Endothelial cell of umbilical vein (primary cell): ENCODE measurements around the gene MAN2C1. TPM values are rescaled to one million over a fixed set of nuclear protein-coding genes. Genes with fewer than 3 reads are reported as not detected.

Experiments
- BruUV-seq: library from RNA; stranded (reverse); fragments of 400-500 nt; replicated peaks from 2 replicates; lab custom pipeline; 2021; lab: Mats Ljungman, UMichigan
- CTCF ChIA-PET: fragments of 300-600, 350-600 bp; sonication (Branson Sonifier 250); formaldehyde crosslinking; loops from one replicate; lab custom pipeline; 2021; ENCODE audit warnings: antibody characterized with exemption, inconsistent platforms; lab: Charles Lee
- POLR2A ChIA-PET: fragments of 300-600, 350-600 bp; sonication (Branson Sonifier 250); formaldehyde crosslinking; loops from one replicate; lab custom pipeline; 2021; ENCODE audit warnings: antibody characterized with exemption, inconsistent platforms; lab: Charles Lee
- DNase-seq: peaks from one replicate; pipeline ENCODE4 v3.0.0-alpha.2; 2011; ENCODE audit warnings: low read depth, low spot score
- FAIRE-seq: peaks from 2 replicates; lab custom pipeline; 2011; peaks lifted over from hg19 to GRCh38; lab: Jason Lieb, UNC
- H2AFZ ChIP-seq: 2 replicates; pipeline ENCODE4 v1.6.0; 2012; ENCODE audit warnings: low read depth, low read length, control low read depth, inconsistent platforms
- H3K27ac ChIP-seq: 2 replicates; pipeline ENCODE4 v1.5.1; 2011; ENCODE audit warnings: low read depth, mild to moderate bottlenecking, control low read depth, low read length, moderate library complexity; ENCODE audit not compliant: insufficient read depth
- H3K27me3 ChIP-seq, 2 experiments: 2 replicates each; pipeline versions ENCODE4 v1.6.0 to v1.6.1; 2011; ENCODE audit warnings: low read length in 2 of 2, mixed read lengths in 1 of 2; ENCODE audit not compliant: control insufficient read depth in 2 of 2, insufficient read depth in 2 of 2
- H3K36me3 ChIP-seq, 2 experiments: 2 replicates in 1 of 2; 3 replicates in 1 of 2; pipeline ENCODE4 v1.5.1; 2011; ENCODE audit warnings: low read length in 2 of 2, mild to moderate bottlenecking in 1 of 2, moderate library complexity in 1 of 2; ENCODE audit not compliant: control insufficient read depth in 2 of 2, insufficient read depth in 2 of 2; ENCODE audit errors: extremely low read depth in 1 of 2
- H3K4me1 ChIP-seq: 3 replicates; pipeline ENCODE4 v1.5.1; 2011; ENCODE audit warnings: mild to moderate bottlenecking, low read length; ENCODE audit not compliant: control insufficient read depth, insufficient read depth; ENCODE audit errors: extremely low read depth
- H3K4me2 ChIP-seq: 2 replicates; pipeline ENCODE4 v1.6.1; 2011; ENCODE audit warnings: low read length, control low read depth, mixed read lengths; ENCODE audit not compliant: insufficient read depth
- H3K4me3 ChIP-seq, 3 experiments: fragments of 200-600 bp in 1 of 3; sonication (generic), shearing (Covaris generic) in 1 of 3; replicated peaks in 1 of 3; 2 replicates each; pipeline ENCODE4 v1.5.1; 2011 to 2016; ENCODE audit warnings: control low read depth in 3 of 3, low read length in 3 of 3, mild to moderate bottlenecking in 2 of 3, inconsistent platforms in 1 of 3, low read depth in 1 of 3, moderate library complexity in 1 of 3; ENCODE audit not compliant: insufficient read depth in 1 of 3
- H3K79me2 ChIP-seq: 2 replicates; pipeline ENCODE4 v1.6.0; 2012; ENCODE audit warnings: low read length, inconsistent platforms; ENCODE audit not compliant: control insufficient read depth, insufficient read depth
- H3K9ac ChIP-seq: replicated peaks from 2 replicates; pipeline ENCODE3; 2011; ENCODE audit warnings: low read length, control low read depth; ENCODE audit not compliant: insufficient read depth; ENCODE audit errors: extremely low read depth
- H3K9me1 ChIP-seq: replicated peaks from 3 replicates; pipeline ENCODE4 v1.6.0; 2011; ENCODE audit warnings: mild to moderate bottlenecking, low read length; ENCODE audit not compliant: control insufficient read depth, insufficient read depth; ENCODE audit errors: extremely low read depth
- H3K9me3 ChIP-seq: replicated peaks from 2 replicates; pipeline ENCODE4 v1.5.1; 2012; ENCODE audit warnings: low read length, inconsistent platforms; ENCODE audit not compliant: control insufficient read depth, insufficient read depth
- H4K20me1 ChIP-seq: replicated peaks from 2 replicates; pipeline ENCODE3; 2011; ENCODE audit warnings: mild to moderate bottlenecking, low read length; ENCODE audit not compliant: control insufficient read depth, insufficient read depth; ENCODE audit errors: extremely low read depth
- FOS ChIP-seq: IDR thresholded peaks from 2 replicates; pipeline ENCODE4 v1.6.1; 2011; ENCODE audit warnings: mild to moderate bottlenecking, low read length, moderate library complexity, borderline replicate concordance; ENCODE audit not compliant: insufficient read depth
- JUN ChIP-seq: IDR thresholded peaks from 2 replicates; pipeline ENCODE4 v1.6.1; 2011; ENCODE audit warnings: borderline replicate concordance, low read depth; ENCODE audit not compliant: insufficient read length, insufficient read depth
- MYC ChIP-seq: IDR thresholded peaks from one replicate; pipeline ENCODE4 v1.6.1; 2011; ENCODE audit warnings: mild to moderate bottlenecking, low read depth, low read length
- POLR2A ChIP-seq: IDR thresholded peaks from 2 replicates; pipeline ENCODE4 v1.6.1; 2012; ENCODE audit warnings: low read depth, mild to moderate bottlenecking, control low read depth, low read length
- POLR2AphosphoS5 ChIP-seq: IDR thresholded peaks from 2 replicates; pipeline ENCODE4 v1.6.1; 2012; ENCODE audit warnings: low read depth, mild to moderate bottlenecking, control low read depth, low read length, moderate library complexity; ENCODE audit not compliant: insufficient read depth
- dilution Hi-C: fragments of 300-500 bp; cut with MboI; formaldehyde crosslinking; loops from one replicate; pipeline ENCODE4 v1.15.0; 2019; ENCODE audit warnings: low sequenced_read_pairs; ENCODE audit not compliant: extremely low pct_ligation_motif_present
- intact Hi-C: fragments of 100-400 bp; cut with micrococcal nuclease; formaldehyde crosslinking; loops from one replicate; pipeline ENCODE4 v1.10.0; 2022
- polyA plus RNA-seq, 4 experiments: library from polyadenylated mRNA; depleted of rRNA in 3 of 4; stranded (reverse) in 3 of 4; unstranded in 1 of 4; fragments of >200 nt; gene quantifications; 2 replicates each; pipeline versions ENCODE4 v1.2.1 to v1.2.3, GENCODE V29; 2011 to 2012; ENCODE audit warnings: missing spikeins in 1 of 4
- total RNA-seq: library from RNA; stranded (reverse); gene quantifications from 2 replicates; pipeline ENCODE4 v1.2.3, GENCODE V29; 2021
- TF ChIP-seq, protein P1 (sequence below): IDR thresholded peaks from 2 replicates; pipeline ENCODE4 v1.6.1; 2011; ENCODE audit not compliant: insufficient read depth, insufficient read length
- TF ChIP-seq, protein P2 (sequence below), 2 donors: IDR thresholded peaks; 1 replicate in 1 of 2; 2 replicates in 1 of 2; pipeline ENCODE4 v1.5.1; 2011; ENCODE audit warnings: low read length in 2 of 2, mild to moderate bottlenecking in 2 of 2, moderate library complexity in 2 of 2, control low read depth in 1 of 2, inconsistent platforms in 1 of 2, low read depth in 1 of 2; ENCODE audit not compliant: insufficient read depth in 1 of 2; ENCODE audit errors: extremely low read depth in 1 of 2

Gene MAN2C1
- total and polyA plus RNA-seq, 2 donors (not counting 3 experiments of a cell fraction or from before 2014, with no cell fraction given), result 198 to 248 TPM

DNA sequence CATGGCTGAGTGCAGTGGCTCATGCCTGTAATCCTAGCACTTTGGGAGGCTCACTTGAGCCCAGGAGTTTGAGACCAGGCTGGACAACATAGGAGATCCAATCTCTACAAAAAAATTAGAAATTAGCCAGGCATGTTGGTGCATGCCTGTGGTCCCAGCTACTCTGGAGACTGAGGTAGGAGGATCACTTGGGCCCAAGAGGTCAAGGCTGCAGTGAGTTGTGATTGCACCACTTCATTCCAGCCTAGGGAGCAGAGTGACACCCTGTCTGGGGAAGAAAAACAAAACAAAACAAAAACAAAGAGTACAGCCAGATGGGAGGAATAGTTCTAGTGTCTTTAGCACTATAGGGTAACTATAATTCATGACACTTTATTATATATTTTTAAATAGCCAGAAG, 58.7 kb downstream of the MAN2C1 start:
- no peaks in the 10 kb centered on the region for H3K36me3 ChIP-seq
- peaks cover 29 to 32% of the 10 kb centered on the region in 2 experiments for H3K27me3 ChIP-seq
- no peak overlapping the region for H3K9ac ChIP-seq
- no TSS peak for BruUV-seq
- TF ChIP-seq POLR2AphosphoS5, result no peak
- TF ChIP-seq POLR2A, result no peak
- no peak for TF ChIP-seq MYC
- TF ChIP-seq JUN, result no peak
- TF ChIP-seq FOS, result no peak
- TF ChIP-seq, protein P1, sequence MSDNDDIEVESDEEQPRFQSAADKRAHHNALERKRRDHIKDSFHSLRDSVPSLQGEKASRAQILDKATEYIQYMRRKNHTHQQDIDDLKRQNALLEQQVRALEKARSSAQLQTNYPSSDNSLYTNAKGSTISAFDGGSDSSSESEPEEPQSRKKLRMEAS, result no peak
- TF ChIP-seq, protein P2, sequence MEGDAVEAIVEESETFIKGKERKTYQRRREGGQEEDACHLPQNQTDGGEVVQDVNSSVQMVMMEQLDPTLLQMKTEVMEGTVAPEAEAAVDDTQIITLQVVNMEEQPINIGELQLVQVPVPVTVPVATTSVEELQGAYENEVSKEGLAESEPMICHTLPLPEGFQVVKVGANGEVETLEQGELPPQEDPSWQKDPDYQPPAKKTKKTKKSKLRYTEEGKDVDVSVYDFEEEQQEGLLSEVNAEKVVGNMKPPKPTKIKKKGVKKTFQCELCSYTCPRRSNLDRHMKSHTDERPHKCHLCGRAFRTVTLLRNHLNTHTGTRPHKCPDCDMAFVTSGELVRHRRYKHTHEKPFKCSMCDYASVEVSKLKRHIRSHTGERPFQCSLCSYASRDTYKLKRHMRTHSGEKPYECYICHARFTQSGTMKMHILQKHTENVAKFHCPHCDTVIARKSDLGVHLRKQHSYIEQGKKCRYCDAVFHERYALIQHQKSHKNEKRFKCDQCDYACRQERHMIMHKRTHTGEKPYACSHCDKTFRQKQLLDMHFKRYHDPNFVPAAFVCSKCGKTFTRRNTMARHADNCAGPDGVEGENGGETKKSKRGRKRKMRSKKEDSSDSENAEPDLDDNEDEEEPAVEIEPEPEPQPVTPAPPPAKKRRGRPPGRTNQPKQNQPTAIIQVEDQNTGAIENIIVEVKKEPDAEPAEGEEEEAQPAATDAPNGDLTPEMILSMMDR (IDR thresholded peaks at IDR 0.05; ENCODE audit: extremely low read depth in 1 of 2, insufficient read depth in 1 of 2, low read depth in 1 of 2, low read length in 2 of 2), result no peak
- dilution Hi-C loops (no loop called here), intact Hi-C loops (loop anchor here (10.0 kb wide), 1 partner anchor 285 kb away; the partner anchor contains the start of gene PPCDC)
- H4K20me1 ChIP-seq, result no peaks in the 10 kb centered on the region
- H3K4me1 ChIP-seq, result no peaks in the 10 kb centered on the region
- DNase-seq, result no peak
- no peaks in the 10 kb centered on the region for H3K79me2 ChIP-seq
- H3K27ac ChIP-seq, result no peak overlapping the region
- no peak overlapping the region for H2AFZ ChIP-seq
- no peak overlapping the region for H3K4me3 ChIP-seq
- H3K9me3 ChIP-seq, result no peaks in the 10 kb centered on the region
- ChIA-PET CTCF (no interaction called here), POLR2A (no interaction called here)
- H3K9me1 ChIP-seq, result no peaks in the 10 kb centered on the region
- FAIRE-seq, result no peak
- no peak overlapping the region for H3K4me2 ChIP-seq
